GM23338 (cell line): ENCODE results near the gene IQGAP2. TPM values are rescaled to one million over a fixed set of nuclear protein-coding genes. Genes with fewer than 3 reads are reported as not detected.
A peak's percentile ranks its signal among the peaks of the same experiment; 100 is the strongest.

Experiments
- ATAC-seq: fragments of 200-7000 bp; cut with Tn5 transposase; 3 replicates; pipeline ENCODE4 v1.9.1; 2020
- DNase-seq: peaks from one replicate; pipeline ENCODE4 v3.0.0-alpha.2; 2015; ENCODE audit warnings: low spot score
- H2AFZ ChIP-seq: fragments of 200-600 bp; sonication (generic); 2 replicates; pipeline ENCODE4 v1.8.0; 2016; ENCODE audit warnings: antibody characterized with exemption, mild to moderate bottlenecking, moderate library complexity
- H3F3A ChIP-seq: fragments of 200-600 bp; sonication (generic); replicated peaks from 2 replicates; pipeline ENCODE4 v1.8.0; 2017; ENCODE audit warnings: antibody characterized with exemption, mixed run types, low read depth
- H3K27ac ChIP-seq: fragments of 200-600 bp; sonication (generic); 2 replicates; pipeline ENCODE4 v1.6.1; 2016; ENCODE audit warnings: low read depth
- H3K27me3 ChIP-seq: fragments of 200-600 bp; sonication (generic); 2 replicates; pipeline ENCODE4 v1.8.0; 2016; ENCODE audit warnings: mild to moderate bottlenecking, mixed run types, moderate library complexity; ENCODE audit not compliant: insufficient read depth
- H3K36me3 ChIP-seq: fragments of 200-600 bp; sonication (generic); 2 replicates; pipeline ENCODE4 v1.8.0; 2016; ENCODE audit warnings: mild to moderate bottlenecking; ENCODE audit not compliant: insufficient read depth
- H3K4me1 ChIP-seq: fragments of 200-600 bp; sonication (generic); 2 replicates; pipeline ENCODE4 v1.8.0; 2016; ENCODE audit warnings: mild to moderate bottlenecking, moderate library complexity; ENCODE audit not compliant: insufficient read depth
- H3K4me2 ChIP-seq: fragments of 200-600 bp; sonication (generic); 2 replicates; pipeline ENCODE4 v1.7.1; 2017; ENCODE audit warnings: mixed run types
- H3K4me3 ChIP-seq: fragments of 200-600 bp; sonication (generic); 2 replicates; pipeline ENCODE4 v1.6.1; 2016; ENCODE audit warnings: mixed run types
- H3K79me2 ChIP-seq: fragments of 200-600 bp; sonication (generic); replicated peaks from 2 replicates; pipeline ENCODE4 v1.8.0; 2017; ENCODE audit warnings: mild to moderate bottlenecking; ENCODE audit not compliant: insufficient read depth
- H3K9me2 ChIP-seq: fragments of 200-600 bp; sonication (generic); 2 replicates; pipeline ENCODE4 v1.8.0; 2017; ENCODE audit not compliant: insufficient read depth
- H4K20me1 ChIP-seq: fragments of 200-600 bp; sonication (generic); replicated peaks from 2 replicates; pipeline ENCODE4 v1.8.0; 2017; ENCODE audit warnings: mild to moderate bottlenecking; ENCODE audit not compliant: insufficient read depth
- H3K27ac Mint-ChIP-seq: 2 replicates; pipeline ENCODE4 v1.8.0; 2020; ENCODE audit warnings: inconsistent platforms, mild to moderate bottlenecking, moderate library complexity, mixed read lengths
- H3K27me3 Mint-ChIP-seq: 3 replicates; pipeline ENCODE4 v1.8.0; 2022; ENCODE audit warnings: low read depth, mild to moderate bottlenecking, moderate library complexity, mixed read lengths, inconsistent platforms; ENCODE audit not compliant: insufficient read depth, poor library complexity
- H3K36me3 Mint-ChIP-seq: 3 replicates; pipeline ENCODE4 v1.8.0; 2021; ENCODE audit warnings: low read depth, mild to moderate bottlenecking, inconsistent platforms, moderate library complexity, mixed read lengths
- H3K4me1 Mint-ChIP-seq: 3 replicates; pipeline ENCODE4 v1.8.0; 2020; ENCODE audit warnings: mild to moderate bottlenecking, inconsistent platforms, mixed read lengths
- H3K4me3 Mint-ChIP-seq: 3 replicates; pipeline ENCODE4 v1.8.0; 2021; ENCODE audit warnings: moderate library complexity, mild to moderate bottlenecking, inconsistent platforms, mixed read lengths
- H3K9me3 Mint-ChIP-seq: 3 replicates; pipeline ENCODE4 v1.8.0; 2020; ENCODE audit warnings: moderate library complexity, mild to moderate bottlenecking, inconsistent platforms, mixed read lengths
- CREB1 ChIP-seq: fragments of 250-450 bp; sonication (Bioruptor Pico); IDR thresholded peaks from 2 replicates; pipeline ENCODE4 v1.5.0; 2020; ENCODE audit warnings: low read depth, mild to moderate bottlenecking, moderate library complexity
- CTCF ChIP-seq, 2 experiments: fragments of 200-600 bp in 1 of 2; sonication (generic) in 1 of 2; conservative IDR thresholded peaks; 2 replicates each; pipeline versions ENCODE4 v1.5.1 to v1.6.1; 2016 to 2017; ENCODE audit warnings: antibody characterized with exemption in 2 of 2, low read depth in 2 of 2, mild to moderate bottlenecking in 2 of 2, moderate library complexity in 1 of 2
- ETS1 ChIP-seq: IDR thresholded peaks from 2 replicates; pipeline ENCODE4 v1.6.1; 2016; ENCODE audit warnings: antibody characterized with exemption
- EZH2 ChIP-seq: fragments of 200-600 bp; sonication (generic); IDR thresholded peaks from one replicate; pipeline ENCODE4 v1.8.0; 2017; ENCODE audit warnings: antibody characterized with exemption, mild to moderate bottlenecking, low read depth; ENCODE audit not compliant: unreplicated experiment
- EZH2phosphoT487 ChIP-seq: fragments of 200-600 bp; sonication (generic); IDR thresholded peaks from one replicate; pipeline ENCODE4 v1.8.1; 2018; ENCODE audit warnings: antibody characterized with exemption; ENCODE audit not compliant: unreplicated experiment
- NANOG ChIP-seq: IDR thresholded peaks from 2 replicates; pipeline ENCODE4 v1.6.1; 2016; ENCODE audit warnings: antibody characterized with exemption, borderline replicate concordance
- POLR2AphosphoS5 ChIP-seq: IDR thresholded peaks from 2 replicates; pipeline ENCODE4 v1.6.1; 2016; ENCODE audit warnings: antibody characterized with exemption, low read depth
- REST ChIP-seq: IDR thresholded peaks from one replicate; pipeline ENCODE4 v1.6.1; 2018; ENCODE audit warnings: antibody characterized with exemption; ENCODE audit not compliant: unreplicated experiment
- STAT1 ChIP-seq: IDR thresholded peaks from one replicate; pipeline ENCODE4 v1.6.1; 2016; ENCODE audit warnings: antibody characterized with exemption; ENCODE audit not compliant: unreplicated experiment
- ZNF114 ChIP-seq: fragments of 250-450 bp; sonication (Bioruptor Pico); IDR thresholded peaks from 2 replicates; pipeline ENCODE4 v1.5.0; 2020; ENCODE audit warnings: mild to moderate bottlenecking, moderate library complexity
- ZNF331 ChIP-seq: fragments of 250-450 bp; sonication (Bioruptor Pico); IDR thresholded peaks from 2 replicates; pipeline ENCODE4 v1.5.0; 2020; ENCODE audit warnings: low read depth, mild to moderate bottlenecking, moderate library complexity
- polyA plus RNA-seq: library from polyadenylated mRNA; unstranded; fragments of >200 nt; fragmentation: Nextera tagmentation; extraction: Ambion mirVana; gene quantifications from 2 replicates; pipeline ENCODE4 v1.2.1, GENCODE V29; 2016
- total RNA-seq: library from RNA; depleted of rRNA; stranded (reverse); fragments of >200 nt; shearing (Covaris generic); gene quantifications from 2 replicates; pipeline ENCODE4 v1.2.3, GENCODE V29; 2014
- TF ChIP-seq, protein P1 (sequence below): fragments of 250-450 bp; sonication (Bioruptor Pico); IDR thresholded peaks from 2 replicates; pipeline ENCODE4 v1.5.0; 2020; ENCODE audit warnings: mild to moderate bottlenecking, moderate library complexity

Gene IQGAP2
- total and polyA plus RNA-seq, 2 experiments from 2014 or later = 60.0 to 86.5 TPM

DNA sequence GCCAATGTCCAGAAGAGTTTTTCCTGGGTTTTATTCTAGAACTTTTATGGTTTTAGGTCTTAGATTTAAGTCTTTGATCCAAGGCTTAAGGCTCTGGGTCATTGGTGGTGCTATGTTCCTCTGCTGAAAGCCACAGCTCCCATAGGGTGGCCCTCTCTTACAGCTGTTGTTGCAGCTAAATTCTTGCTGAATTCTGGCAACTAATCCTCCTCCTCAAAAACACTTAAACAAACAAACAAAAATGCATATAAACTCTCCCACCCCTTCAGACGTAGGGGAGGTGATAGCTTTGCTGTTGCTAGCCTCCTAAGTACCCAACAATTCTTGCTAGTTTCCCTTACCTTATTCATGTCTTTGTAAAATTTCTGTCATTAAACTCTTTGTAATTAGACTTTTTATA lies 30.2 kb downstream of the IQGAP2 start:
- TF ChIP-seq, protein P1, sequence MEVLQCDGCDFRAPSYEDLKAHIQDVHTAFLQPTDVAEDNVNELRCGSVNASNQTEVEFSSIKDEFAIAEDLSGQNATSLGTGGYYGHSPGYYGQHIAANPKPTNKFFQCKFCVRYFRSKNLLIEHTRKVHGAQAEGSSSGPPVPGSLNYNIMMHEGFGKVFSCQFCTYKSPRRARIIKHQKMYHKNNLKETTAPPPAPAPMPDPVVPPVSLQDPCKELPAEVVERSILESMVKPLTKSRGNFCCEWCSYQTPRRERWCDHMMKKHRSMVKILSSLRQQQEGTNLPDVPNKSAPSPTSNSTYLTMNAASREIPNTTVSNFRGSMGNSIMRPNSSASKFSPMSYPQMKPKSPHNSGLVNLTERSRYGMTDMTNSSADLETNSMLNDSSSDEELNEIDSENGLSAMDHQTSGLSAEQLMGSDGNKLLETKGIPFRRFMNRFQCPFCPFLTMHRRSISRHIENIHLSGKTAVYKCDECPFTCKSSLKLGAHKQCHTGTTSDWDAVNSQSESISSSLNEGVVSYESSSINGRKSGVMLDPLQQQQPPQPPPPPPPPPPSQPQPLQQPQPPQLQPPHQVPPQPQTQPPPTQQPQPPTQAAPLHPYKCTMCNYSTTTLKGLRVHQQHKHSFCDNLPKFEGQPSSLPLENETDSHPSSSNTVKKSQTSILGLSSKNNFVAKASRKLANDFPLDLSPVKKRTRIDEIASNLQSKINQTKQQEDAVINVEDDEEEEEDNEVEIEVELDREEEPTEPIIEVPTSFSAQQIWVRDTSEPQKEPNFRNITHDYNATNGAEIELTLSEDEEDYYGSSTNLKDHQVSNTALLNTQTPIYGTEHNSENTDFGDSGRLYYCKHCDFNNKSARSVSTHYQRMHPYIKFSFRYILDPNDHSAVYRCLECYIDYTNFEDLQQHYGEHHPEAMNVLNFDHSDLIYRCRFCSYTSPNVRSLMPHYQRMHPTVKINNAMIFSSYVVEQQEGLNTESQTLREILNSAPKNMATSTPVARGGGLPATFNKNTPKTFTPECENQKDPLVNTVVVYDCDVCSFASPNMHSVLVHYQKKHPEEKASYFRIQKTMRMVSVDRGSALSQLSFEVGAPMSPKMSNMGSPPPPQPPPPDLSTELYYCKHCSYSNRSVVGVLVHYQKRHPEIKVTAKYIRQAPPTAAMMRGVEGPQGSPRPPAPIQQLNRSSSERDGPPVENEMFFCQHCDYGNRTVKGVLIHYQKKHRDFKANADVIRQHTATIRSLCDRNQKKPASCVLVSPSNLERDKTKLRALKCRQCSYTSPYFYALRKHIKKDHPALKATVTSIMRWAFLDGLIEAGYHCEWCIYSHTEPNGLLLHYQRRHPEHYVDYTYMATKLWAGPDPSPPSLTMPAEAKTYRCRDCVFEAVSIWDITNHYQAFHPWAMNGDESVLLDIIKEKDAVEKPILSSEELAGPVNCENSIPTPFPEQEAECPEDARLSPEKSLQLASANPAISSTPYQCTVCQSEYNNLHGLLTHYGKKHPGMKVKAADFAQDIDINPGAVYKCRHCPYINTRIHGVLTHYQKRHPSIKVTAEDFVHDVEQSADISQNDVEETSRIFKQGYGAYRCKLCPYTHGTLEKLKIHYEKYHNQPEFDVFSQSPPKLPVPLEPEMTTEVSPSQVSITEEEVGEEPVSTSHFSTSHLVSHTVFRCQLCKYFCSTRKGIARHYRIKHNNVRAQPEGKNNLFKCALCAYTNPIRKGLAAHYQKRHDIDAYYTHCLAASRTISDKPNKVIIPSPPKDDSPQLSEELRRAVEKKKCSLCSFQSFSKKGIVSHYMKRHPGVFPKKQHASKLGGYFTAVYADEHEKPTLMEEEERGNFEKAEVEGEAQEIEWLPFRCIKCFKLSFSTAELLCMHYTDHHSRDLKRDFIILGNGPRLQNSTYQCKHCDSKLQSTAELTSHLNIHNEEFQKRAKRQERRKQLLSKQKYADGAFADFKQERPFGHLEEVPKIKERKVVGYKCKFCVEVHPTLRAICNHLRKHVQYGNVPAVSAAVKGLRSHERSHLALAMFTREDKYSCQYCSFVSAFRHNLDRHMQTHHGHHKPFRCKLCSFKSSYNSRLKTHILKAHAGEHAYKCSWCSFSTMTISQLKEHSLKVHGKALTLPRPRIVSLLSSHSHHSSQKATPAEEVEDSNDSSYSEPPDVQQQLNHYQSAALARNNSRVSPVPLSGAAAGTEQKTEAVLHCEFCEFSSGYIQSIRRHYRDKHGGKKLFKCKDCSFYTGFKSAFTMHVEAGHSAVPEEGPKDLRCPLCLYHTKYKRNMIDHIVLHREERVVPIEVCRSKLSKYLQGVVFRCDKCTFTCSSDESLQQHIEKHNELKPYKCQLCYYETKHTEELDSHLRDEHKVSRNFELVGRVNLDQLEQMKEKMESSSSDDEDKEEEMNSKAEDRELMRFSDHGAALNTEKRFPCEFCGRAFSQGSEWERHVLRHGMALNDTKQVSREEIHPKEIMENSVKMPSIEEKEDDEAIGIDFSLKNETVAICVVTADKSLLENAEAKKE (CRISPR knock-in tag) = no peak
- TF ChIP-seq EZH2 = no peak
- TF ChIP-seq REST = no peak
- TF ChIP-seq EZH2phosphoT487 = no peak
- no peak for TF ChIP-seq STAT1
- TF ChIP-seq ZNF114 (CRISPR knock-in tag) = no peak
- no peak for TF ChIP-seq CTCF (conservative IDR thresholded peaks at IDR 0.05; ENCODE audit: low read depth in 2 of 2)
- TF ChIP-seq CREB1 (CRISPR knock-in tag) = no peak
- no peak for TF ChIP-seq ETS1
- TF ChIP-seq ZNF331 = no peak
- no peak for TF ChIP-seq POLR2AphosphoS5
- TF ChIP-seq NANOG = no peak
- Histone ChIP-seq H3K9me2 (no peaks in the 10 kb centered on the region), H3K36me3 (no peaks in the 10 kb centered on the region), H3K4me1 (peaks cover 12% of the 10 kb centered on the region), H3K79me2 (peaks cover 72% of the 10 kb centered on the region), H2AFZ (no peak overlapping the region), H3K27ac (no peak overlapping the region), H3K4me2 (no peak overlapping the region), H4K20me1 (no peaks in the 10 kb centered on the region), H3F3A (no peaks in the 10 kb centered on the region), H3K4me3 (no peak overlapping the region), H3K27me3 (no peaks in the 10 kb centered on the region)
- no peak for DNase-seq
- peak; percentile 41; the same call in 1 of the 3 replicates for ATAC-seq
- no peak overlapping the region for H3K27ac Mint-ChIP-seq
- H3K4me1 Mint-ChIP-seq = peaks cover 28% of the 10 kb centered on the region
- no peaks in the 10 kb centered on the region for H3K27me3 Mint-ChIP-seq
- peaks cover 13% of the 10 kb centered on the region; the same call in 2 of the 3 replicates for H3K36me3 Mint-ChIP-seq
- H3K4me3 Mint-ChIP-seq = no peak overlapping the region
- peaks cover 13% of the 10 kb centered on the region; the same call in 2 of the 3 replicates for H3K9me3 Mint-ChIP-seq
